Measurements from ENCODE around the gene NLK.

DNA sequence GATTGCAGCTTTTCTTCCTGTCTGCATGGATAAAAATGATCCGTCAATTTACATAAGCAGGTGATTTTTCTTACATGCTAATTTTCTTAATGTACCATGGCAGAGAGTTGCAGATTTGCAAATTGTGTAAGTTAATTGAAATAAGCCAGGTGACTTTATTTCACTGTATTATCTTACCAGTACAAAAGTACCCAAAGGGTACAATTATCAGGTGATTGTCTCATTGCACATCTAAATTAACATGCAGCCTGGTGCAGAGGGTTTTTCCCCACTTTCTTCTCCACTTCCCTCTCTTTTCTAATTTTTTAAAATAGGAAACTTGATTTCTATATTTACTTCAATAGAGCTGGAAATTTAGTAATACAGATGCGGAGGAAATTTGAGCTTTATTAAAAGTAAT is 11.2 kb downstream of the NLK start:
- TF ChIP-seq CTCF (IDR thresholded peaks at IDR 0.05) = no peak
- TF ChIP-seq EZH2 (IDR thresholded peaks at IDR 0.05; ENCODE audit: borderline replicate concordance, insufficient read depth, low read depth, low read length, poor library complexity, severe bottlenecking) = no peak

All from B cell (primary cell).